Right renal pelvis (tissue), 4 donors: Measurements from ENCODE around the gene GKN1. TPM values are rescaled to one million over a fixed set of nuclear protein-coding genes. Genes with fewer than 3 reads are reported as not detected.
"Not testable (repeated sequence)": the region's sequence is repeated elsewhere in the genome, so short reads cannot be mapped to it uniquely, and the experiment has no call there.

Source experiments
- DNase-seq, 4 donors: peaks; one replicate each; pipeline ENCODE4 v3.0.0-alpha.2; 2013; ENCODE audit warnings: low read depth in 4 of 4, low spot score in 3 of 4, missing footprints in 1 of 4
- polyA plus RNA-seq, 4 donors: library from polyadenylated mRNA; unstranded; fragments of 120-200 nt; gene quantifications; one replicate each; pipeline ENCODE4 v1.2.1, GENCODE V29; 2013; ENCODE audit not compliant: insufficient read length in 4 of 4

The GKN1 gene
- polyA plus RNA-seq, 4 donors = not detected

- not testable (repeated sequence) for DNase-seq
Observed at GRCh38 chr2:68955432-68955831, 19.0 kb upstream of the GKN1 start.

GRCh38 chr2:68959001-68959400, 15.4 kb upstream of the GKN1 start:
- no peak for DNase-seq

GRCh38 chr2:68961380-68961779, 13.1 kb upstream of the GKN1 start:
- no peak for DNase-seq

DNA sequence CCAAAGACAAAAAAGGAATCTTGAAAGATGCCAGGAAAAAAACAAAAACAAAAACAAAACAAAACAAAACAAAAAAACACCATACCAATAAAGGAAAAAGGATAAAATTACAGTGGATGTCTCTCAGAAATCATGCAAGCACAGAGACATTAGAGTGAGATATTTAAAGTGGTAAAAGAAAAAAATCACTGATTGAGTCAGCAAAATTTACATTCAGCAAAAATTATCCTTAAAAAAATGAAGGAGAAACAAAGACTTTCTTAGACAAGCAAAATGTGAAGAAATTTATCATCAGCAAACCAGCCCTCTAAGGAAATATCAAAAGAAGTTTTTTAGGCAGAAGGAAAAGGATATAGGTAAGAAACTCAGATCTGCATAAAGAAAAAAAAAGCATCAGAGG, 10.2 kb upstream of the GKN1 start:
- DNase-seq = no peak

GRCh38 chr2:68968221-68968620, 6.2 kb upstream of the GKN1 start:
- no peak for DNase-seq

- DNase-seq = no peak
Observed at GRCh38 chr2:68969736-68970490, 4.5 kb upstream of the GKN1 start.

DNA sequence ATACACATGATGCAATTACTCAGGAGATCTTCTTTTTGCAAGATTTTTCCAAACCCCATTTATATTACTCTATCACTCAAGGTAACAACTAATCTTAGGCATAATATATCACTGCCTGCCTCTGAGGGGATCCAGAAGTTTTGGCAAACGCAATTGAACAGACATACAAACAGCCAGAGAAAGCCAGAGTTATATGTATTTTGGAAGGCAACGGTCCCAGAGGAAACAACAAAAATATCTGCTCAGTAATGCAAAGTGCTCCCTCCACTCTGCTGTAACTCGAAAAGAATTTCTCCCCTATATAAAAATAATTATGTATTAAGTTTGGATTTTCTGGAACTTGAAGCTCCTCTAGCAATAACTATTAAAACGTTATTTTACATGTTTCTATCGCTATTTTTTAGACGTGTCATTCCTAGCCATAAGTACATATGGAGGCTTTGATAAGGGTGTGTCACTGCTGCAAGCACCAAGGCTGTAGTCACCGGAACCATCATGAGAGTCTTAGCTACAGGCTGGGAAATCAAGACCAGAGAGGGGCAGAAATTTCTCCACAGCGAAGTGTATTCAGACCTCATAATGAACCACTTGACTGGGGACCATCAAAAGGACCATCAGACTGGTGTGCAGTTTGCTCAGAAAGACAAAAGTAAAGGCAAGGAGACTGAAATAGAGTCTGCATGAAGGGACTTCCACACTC, 3.7 kb upstream of the GKN1 start:
- no peak for DNase-seq

GRCh38 chr2:68971591-68972231, 2.7 kb upstream of the GKN1 start:
- no peak for DNase-seq

- no peak for DNase-seq
Observed at GRCh38 chr2:68974946-68975665, 670 bp downstream of the GKN1 start.

DNA sequence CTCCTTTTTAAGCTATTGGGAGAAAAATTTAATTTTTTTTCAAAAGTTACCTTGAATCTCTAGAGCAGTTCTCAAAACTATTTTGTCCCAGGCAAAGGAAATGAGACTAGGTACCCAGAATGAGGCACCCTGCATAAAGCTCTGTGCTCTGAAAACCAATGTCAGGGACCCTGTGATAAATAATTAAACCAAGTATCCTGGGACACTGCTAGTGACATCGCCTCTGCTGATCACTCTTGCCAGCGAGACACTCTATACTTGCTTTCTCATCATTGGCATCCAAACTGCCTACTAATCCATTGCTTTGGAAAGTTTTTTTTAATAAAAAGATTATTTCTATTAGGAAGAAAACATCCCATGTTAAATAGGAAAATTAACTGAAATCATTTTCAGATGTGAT, 1.4 kb downstream of the GKN1 start:
- no peak for DNase-seq

DNA sequence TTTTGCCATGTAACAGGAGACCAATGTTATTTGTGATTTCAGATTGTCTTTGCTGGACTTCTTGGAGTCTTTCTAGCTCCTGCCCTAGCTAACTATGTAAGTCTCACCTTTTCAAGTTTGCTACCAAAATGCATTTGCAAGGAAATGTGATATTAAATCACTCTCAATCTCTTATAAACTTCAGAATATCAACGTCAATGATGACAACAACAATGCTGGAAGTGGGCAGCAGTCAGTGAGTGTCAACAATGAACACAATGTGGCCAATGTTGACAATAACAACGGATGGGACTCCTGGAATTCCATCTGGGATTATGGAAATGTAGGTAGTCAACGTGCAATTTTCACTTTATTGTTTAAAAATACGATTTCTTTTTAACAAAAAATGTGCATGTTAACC, 3.0 kb downstream of the GKN1 start:
- DNase-seq = no peak

DNA sequence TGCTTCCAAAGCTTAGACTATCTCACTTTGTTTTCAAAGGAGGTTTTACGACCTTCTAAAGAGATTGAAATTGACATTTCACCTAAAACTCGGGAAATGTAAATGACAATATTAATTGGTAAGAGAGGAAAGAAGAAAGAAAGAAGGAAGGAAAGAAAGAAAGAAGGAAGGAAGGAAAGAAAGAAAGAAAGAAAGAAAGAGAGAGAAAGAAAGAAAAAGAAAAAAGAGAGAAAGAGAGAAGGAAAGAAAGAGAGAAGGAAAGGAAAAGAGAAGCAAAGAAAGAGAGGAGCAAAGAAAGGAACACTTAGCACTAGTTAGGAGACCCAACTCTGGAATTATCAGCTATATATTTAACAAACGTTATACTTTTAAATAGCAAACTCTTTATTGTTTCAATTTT, 3.7 kb downstream of the GKN1 start:
- DNase-seq = no peak

GRCh38 chr2:68980956-68981355, 6.5 kb downstream of the GKN1 start:
- no peak for DNase-seq

DNA sequence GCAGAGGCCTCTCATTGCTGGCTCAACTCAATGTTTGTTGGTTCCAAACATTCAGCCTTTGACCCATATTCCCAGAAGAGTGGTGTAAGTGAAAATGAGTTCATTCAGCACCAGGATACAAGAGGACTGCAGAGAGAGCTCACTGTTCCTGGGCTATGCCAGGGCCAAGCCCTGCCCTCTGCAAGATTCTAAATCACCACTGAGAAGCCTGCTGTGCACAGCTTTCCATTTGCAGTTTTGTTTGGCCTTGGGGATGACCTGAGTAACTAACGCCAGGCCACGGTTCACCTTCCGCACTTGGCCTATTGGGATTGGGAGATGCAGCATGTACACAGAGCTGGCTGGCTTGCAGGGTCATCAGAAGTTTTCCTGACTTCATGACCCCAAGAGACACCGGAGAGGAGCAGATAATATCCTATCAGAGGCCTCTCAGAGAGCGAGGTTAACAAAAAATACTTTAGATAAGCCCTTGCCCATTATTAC, 12.6 kb downstream of the GKN1 start:
- DNase-seq = no peak

GRCh38 chr2:68989035-68989434, 14.6 kb downstream of the GKN1 start:
- DNase-seq = no peak

- DNase-seq = no peak
Observed at GRCh38 chr2:68992341-68992740, 17.9 kb downstream of the GKN1 start.

DNA sequence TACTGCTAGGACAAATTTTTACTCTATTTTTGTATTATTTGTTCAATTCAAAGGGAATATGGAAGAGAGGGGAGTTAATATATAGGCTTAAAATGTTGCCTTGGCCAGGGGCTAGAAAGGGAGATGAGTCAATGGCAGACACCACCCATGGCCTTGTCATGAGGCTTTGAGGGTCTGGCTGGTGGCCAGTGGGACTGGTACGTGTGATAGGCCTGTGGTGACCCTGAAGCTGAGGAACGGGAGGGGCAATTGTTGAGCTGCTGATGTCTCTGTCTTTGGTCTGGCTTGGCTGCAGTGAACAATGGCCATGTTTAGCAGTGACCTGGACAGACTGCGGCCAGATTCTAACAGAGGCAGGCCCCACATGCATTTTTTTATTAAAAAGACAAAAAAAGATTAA, 18.5 kb downstream of the GKN1 start:
- no peak for DNase-seq

GRCh38 chr2:68993660-68994059, 19.2 kb downstream of the GKN1 start:
- DNase-seq = no peak

DNA sequence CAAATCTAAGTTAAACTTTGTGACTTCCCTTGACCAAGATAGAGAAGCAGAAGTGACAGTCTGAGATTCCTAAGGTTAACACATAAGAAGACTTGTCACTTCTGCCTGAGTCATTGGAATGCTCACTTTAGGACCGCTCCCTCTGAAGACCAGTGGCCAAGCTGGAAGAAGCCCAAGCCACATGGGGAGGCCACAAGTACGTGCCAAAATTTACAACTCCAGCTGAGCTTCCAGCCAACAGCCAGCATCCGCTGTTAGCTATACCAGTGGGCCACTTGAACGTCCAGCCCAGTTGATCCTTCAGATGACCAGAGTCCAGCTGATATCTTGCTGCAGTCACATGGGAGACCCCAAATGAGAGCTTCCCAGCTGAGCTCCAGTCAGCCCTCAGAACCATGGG, 20.4 kb downstream of the GKN1 start:
- no peak for DNase-seq

DNA sequence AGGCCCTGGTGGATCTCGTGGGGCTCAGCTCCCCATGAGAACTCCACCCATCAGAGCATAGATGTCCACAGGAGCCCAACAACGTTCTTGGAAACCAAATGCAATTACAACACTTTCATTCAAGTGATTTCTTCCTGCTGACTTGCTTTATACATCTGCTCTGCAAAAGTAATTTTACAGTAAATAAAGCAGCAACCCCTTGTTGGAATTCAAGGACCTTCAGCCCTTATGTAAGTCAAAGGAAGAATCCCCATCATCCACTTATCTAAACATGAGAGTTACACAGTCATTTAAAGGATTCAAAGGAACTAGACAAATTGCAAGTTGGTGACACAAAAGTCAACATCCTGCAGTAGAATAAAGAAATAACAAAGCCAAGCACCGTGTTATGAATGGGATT, 21.5 kb downstream of the GKN1 start:
- DNase-seq = no peak

DNA sequence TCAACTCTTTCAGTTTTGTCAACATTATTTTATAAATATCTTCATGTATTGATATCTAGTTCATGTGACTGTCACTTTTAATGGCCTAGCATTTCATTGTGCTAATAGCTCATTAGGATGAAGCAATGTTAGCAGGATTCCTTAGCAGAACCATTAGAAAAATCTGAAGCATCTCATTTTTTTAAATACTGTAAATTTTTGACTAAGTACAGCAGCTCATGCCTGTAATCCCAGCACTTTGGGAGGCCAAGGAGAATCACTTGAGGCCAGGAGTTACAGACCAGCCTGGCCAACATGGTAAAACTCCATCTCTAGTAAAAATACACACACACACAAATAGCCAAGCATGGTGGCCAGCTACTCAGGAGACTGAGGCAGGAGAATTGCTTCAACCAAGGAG, 23.0 kb downstream of the GKN1 start:
- DNase-seq = no peak
